Tibial nerve (tissue), 4 donors: Measurements from ENCODE around the gene TMED1. TPM values are rescaled to one million over a fixed set of nuclear protein-coding genes. Genes with fewer than 3 reads are reported as not detected.

Experiments
- DNase-seq, 2 donors: peaks; one replicate each; pipeline ENCODE4 v3.0.0-alpha.2; 2019; ENCODE audit warnings: low spot score in 2 of 2
- H3K27ac ChIP-seq, 4 donors: fragments of 200-600 bp; sonication (generic) in 3 of 4; one replicate each; pipeline ENCODE4 v1.5.1; 2017 to 2019; ENCODE audit warnings: mild to moderate bottlenecking in 1 of 4
- H3K27me3 ChIP-seq, 2 donors: fragments of 200-600 bp; sonication (generic) in 1 of 2; one replicate each; pipeline versions ENCODE4 v1.5.1 to v1.6.0; 2017 to 2019
- H3K36me3 ChIP-seq, 3 donors: fragments of 200-600 bp; sonication (generic); one replicate each; pipeline ENCODE4 v1.5.1; 2018 to 2019
- H3K4me1 ChIP-seq, 4 donors: fragments of 200-600 bp; sonication (generic) in 3 of 4; one replicate each; pipeline ENCODE4 v1.5.1; 2017 to 2019
- H3K4me3 ChIP-seq, 4 donors: fragments of 200-600 bp; sonication (generic) in 3 of 4; one replicate each; pipeline ENCODE4 v1.5.1; 2017 to 2019; ENCODE audit warnings: mild to moderate bottlenecking in 1 of 4, moderate library complexity in 1 of 4
- H3K9me3 ChIP-seq, 4 donors: fragments of 200-600 bp; sonication (generic) in 3 of 4; one replicate each; pipeline ENCODE4 v1.5.1; 2017 to 2019
- CTCF ChIP-seq, 5 experiments: fragments of 200-600 bp in 3 of 5; fragments of 450-650 bp in 2 of 5; sonication (generic) in 3 of 5; IDR thresholded peaks; one replicate each; pipeline ENCODE4 v1.5.1; 2016 to 2019; ENCODE audit warnings: antibody characterized with exemption in 5 of 5, mild to moderate bottlenecking in 3 of 5, moderate library complexity in 2 of 5
- EP300 ChIP-seq, 2 donors: sonication (generic); formaldehyde crosslinking; IDR thresholded peaks; one replicate each; pipeline ENCODE4 v1.6.1; 2017; ENCODE audit warnings: antibody characterized with exemption in 2 of 2, mild to moderate bottlenecking in 1 of 2
- POLR2A ChIP-seq, 2 donors: fragments of 450-650 bp; IDR thresholded peaks; one replicate each; pipeline ENCODE4 v1.6.1; 2017; ENCODE audit warnings: antibody characterized with exemption in 2 of 2, mild to moderate bottlenecking in 2 of 2, moderate library complexity in 2 of 2
- WGBS, 2 donors: methylation state at CpG; one replicate each; pipeline ENCODE4 v1.1.5; 2018; 5-methylcytosine and 5-hydroxymethylcytosine counted together
- total RNA-seq, 4 donors: library from RNA; depleted of rRNA; stranded (reverse); fragments of >200 nt; gene quantifications; one replicate each; pipeline ENCODE4 v1.1.0, GENCODE V29; 2016

TMED1 gene
- 10 to 100 TPM; 18.0 to 33.7 (median 29.7) TPM for total RNA-seq

DNA sequence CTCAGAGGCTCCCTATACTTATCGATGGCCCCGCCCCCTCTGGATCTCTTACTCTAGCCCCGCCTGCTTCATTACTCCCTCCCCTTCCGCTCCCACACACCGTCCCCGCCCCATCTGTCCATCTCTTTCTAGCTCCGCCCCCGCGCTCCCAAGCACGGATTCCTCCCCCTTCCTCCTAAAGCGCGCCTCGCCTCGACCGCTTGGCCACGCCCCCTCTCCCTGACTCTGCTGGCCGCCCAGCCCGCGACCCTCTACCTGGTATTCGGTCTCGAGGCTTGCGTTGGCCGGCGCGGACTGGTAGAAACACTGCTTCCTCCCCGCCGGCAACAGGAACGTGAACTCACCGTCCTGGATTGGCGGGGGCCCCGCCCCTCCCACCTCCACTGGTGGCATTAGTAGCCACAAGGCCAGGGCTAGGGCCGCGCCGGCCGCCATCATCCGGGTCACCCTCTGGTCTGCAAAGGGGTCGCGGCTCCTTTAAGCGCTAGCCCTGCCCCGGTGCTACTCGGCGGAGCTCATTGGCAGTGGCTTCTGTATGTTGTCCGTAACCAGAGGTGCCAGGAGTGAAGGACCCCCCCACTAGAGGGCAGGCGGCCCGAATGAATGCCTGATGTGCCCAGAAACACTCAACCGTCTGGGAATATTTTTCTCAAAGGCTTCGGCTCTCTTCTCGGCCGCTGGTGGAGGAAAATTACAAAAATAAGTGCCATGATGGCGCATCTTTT is at the start of gene TMED1:
Gene TMED1 (minus strand): TSS at position 459 of the 725 bp plus-strand sequence. CDS start 21 bp downstream, at position 438.
- Histone ChIP-seq H3K4me1 (peaks cover 0 to 17% (median 2%) of the 10 kb centered on the region in 4 donors), H3K27me3 (no peaks in the 10 kb centered on the region), H3K27ac (peak within 1 kb of the TSS; percentile 96 to 99 (median 98)), H3K9me3 (peaks cover 0 to 9% (median 0%) of the 10 kb centered on the region in 4 donors), H3K4me3 (peak within 1 kb of the TSS; percentile 64 to 93 (median 85)), H3K36me3 (peaks cover 0 to 33% (median 9%) of the 10 kb centered on the region in 3 donors)
- 0% methylated on average over 42 to 50 of the region's 50 CpGs for WGBS, 2 donors
- TF ChIP-seq POLR2A (IDR thresholded peaks at IDR 0.05) (peak in 1 of 2 donors; percentile 44), CTCF (IDR thresholded peaks at IDR 0.05) (peak; percentile 24 to 85 (median 42)), EP300 (IDR thresholded peaks at IDR 0.05) (peak; percentile 29 to 69)
- peak; percentile 100 for DNase-seq

GRCh38 chr19:10885201-10886169 is 49.5 kb upstream of the TMED1 start:
- DNase-seq, result no peak
- no peaks in the 10 kb centered on the region for H3K9me3 ChIP-seq
- peak overlapping the region in 1 of 4 donors; percentile 34 for H3K27ac ChIP-seq
- H3K36me3 ChIP-seq, result no peaks in the 10 kb centered on the region
- peaks cover 0 to 60% (median 8%) of the 10 kb centered on the region in 4 donors for H3K4me1 ChIP-seq
- no peak for TF ChIP-seq POLR2A (IDR thresholded peaks at IDR 0.05)
- no peak for TF ChIP-seq CTCF (IDR thresholded peaks at IDR 0.05)
- TF ChIP-seq EP300 (IDR thresholded peaks at IDR 0.05), result no peak
- no peak overlapping the region for H3K4me3 ChIP-seq
- no peaks in the 10 kb centered on the region for H3K27me3 ChIP-seq
- 62 to 63% methylated on average over 20 of the region's 20 CpGs for WGBS, 2 donors

- TF ChIP-seq CTCF (IDR thresholded peaks at IDR 0.05) (no peak), POLR2A (IDR thresholded peaks at IDR 0.05) (no peak)
- no peaks in the 10 kb centered on the region for H3K27me3 ChIP-seq
- no peak overlapping the region for H3K4me3 ChIP-seq
- H3K4me1 ChIP-seq, result peaks cover 0 to 69% (median 10%) of the 10 kb centered on the region in 4 donors
- DNase-seq, result no peak
- H3K9me3 ChIP-seq, result no peaks in the 10 kb centered on the region
- H3K27ac ChIP-seq, result peak overlapping the region in 1 of 4 donors; percentile 42
- H3K36me3 ChIP-seq, result no peaks in the 10 kb centered on the region
- 65 to 72% methylated on average over 2 of the region's 2 CpGs for WGBS, 2 donors
Observed at GRCh38 chr19:10884274-10884673, 48.3 kb upstream of the TMED1 start.

DNA sequence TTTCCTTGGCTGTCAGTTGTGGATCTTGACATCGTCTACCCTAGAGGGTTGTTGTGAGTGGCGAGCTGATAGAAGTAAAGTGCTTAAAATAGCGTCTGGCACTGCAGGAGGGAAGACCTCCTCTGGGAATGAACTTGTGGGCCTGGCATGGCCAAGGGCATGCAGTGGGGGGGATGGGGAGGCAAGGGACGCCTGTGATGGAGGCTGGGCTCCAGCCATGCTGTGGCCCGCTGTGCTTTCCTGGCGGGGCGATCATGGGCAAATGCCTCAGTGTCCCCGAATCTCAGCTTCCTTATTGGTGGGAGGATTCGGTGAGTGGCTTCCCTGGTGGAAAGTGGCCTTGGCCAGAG is 46.1 kb upstream of the TMED1 start:
- no peak overlapping the region for H3K4me3 ChIP-seq
- no peak overlapping the region for H3K27ac ChIP-seq
- peaks cover 0 to 73% (median 26%) of the 10 kb centered on the region in 4 donors for H3K4me1 ChIP-seq
- 77 to 78% methylated on average over 9 of the region's 9 CpGs for WGBS, 2 donors
- DNase-seq, result no peak
- no peak for TF ChIP-seq CTCF (IDR thresholded peaks at IDR 0.05)
- TF ChIP-seq POLR2A (IDR thresholded peaks at IDR 0.05), result no peak
- no peak for TF ChIP-seq EP300 (IDR thresholded peaks at IDR 0.05)
- no peaks in the 10 kb centered on the region for H3K36me3 ChIP-seq
- no peaks in the 10 kb centered on the region for H3K27me3 ChIP-seq
- no peaks in the 10 kb centered on the region for H3K9me3 ChIP-seq
